SK-N-SH (cell line): Measurements from ENCODE around the gene TOM1L2. TPM values are rescaled to one million over a fixed set of nuclear protein-coding genes. Genes with fewer than 3 reads are reported as not detected.
"Not testable (repeated sequence)": the region's sequence is repeated elsewhere in the genome, so short reads cannot be mapped to it uniquely, and the experiment has no call there.

Experiments used
- CTCF ChIA-PET: fragments of 300-600, 350-600 bp; formaldehyde crosslinking; extraction: SDS; loops from one replicate; lab custom pipeline; 2021; lab: Yijun Ruan, JAX
- POLR2A ChIA-PET: fragments of 350-600 bp; sonication (Branson Sonifier 250); formaldehyde crosslinking; extraction: SDS; loops from one replicate; lab custom pipeline; 2020; ENCODE audit warnings: antibody characterized with exemption, inconsistent platforms; lab: Yijun Ruan, JAX
- DNase-seq: peaks from one replicate; pipeline ENCODE4 v3.0.0; 2012
- H2AFZ ChIP-seq: fragments of 200-600 bp; sonication (generic); 2 replicates; pipeline ENCODE4 v1.8.1; 2016; ENCODE audit warnings: antibody characterized with exemption, mild to moderate bottlenecking, low read depth
- H3F3A ChIP-seq: fragments of 200-600 bp; sonication (generic); replicated peaks from 2 replicates; pipeline ENCODE3; 2016; ENCODE audit warnings: antibody characterized with exemption, mild to moderate bottlenecking; ENCODE audit not compliant: insufficient read depth
- H3K27ac ChIP-seq, 2 experiments: fragments of 200-500 bp in 1 of 2; fragments of 200-600 bp in 1 of 2; sonication (Bioruptor generic) in 1 of 2; sonication (generic), shearing (Covaris generic) in 1 of 2; 2 replicates each; pipeline versions ENCODE4 v1.5.1 to v1.6.1; 2014 to 2016; ENCODE audit warnings: low read depth in 2 of 2, inconsistent platforms in 1 of 2, low read length in 1 of 2, mild to moderate bottlenecking in 1 of 2, mixed read lengths in 1 of 2
- H3K27me3 ChIP-seq: fragments of 200-600 bp; sonication (generic), shearing (Covaris generic); 2 replicates; pipeline ENCODE4 v1.6.1; 2016; ENCODE audit warnings: mixed run types; ENCODE audit not compliant: insufficient read depth
- H3K36me3 ChIP-seq, 2 experiments: fragments of 200-500 bp in 1 of 2; fragments of 200-600 bp in 1 of 2; sonication (Bioruptor generic) in 1 of 2; sonication (generic) in 1 of 2; replicated peaks in 1 of 2; 2 replicates each; pipeline versions ENCODE3 to v1.5.1; 2014 to 2016; ENCODE audit warnings: low read length in 1 of 2, mild to moderate bottlenecking in 1 of 2; ENCODE audit not compliant: insufficient read depth in 2 of 2, control insufficient read depth in 1 of 2
- H3K4me1 ChIP-seq, 2 experiments: fragments of 200-500 bp in 1 of 2; fragments of 200-600 bp in 1 of 2; sonication (Bioruptor generic) in 1 of 2; sonication (generic), shearing (Covaris generic) in 1 of 2; 2 replicates each; pipeline versions ENCODE4 v1.5.1 to v1.6.1; 2014 to 2016; ENCODE audit warnings: low read depth in 1 of 2, low read length in 1 of 2, mixed run types in 1 of 2; ENCODE audit not compliant: insufficient read depth in 2 of 2, control insufficient read depth in 1 of 2
- H3K4me2 ChIP-seq: fragments of 200-600 bp; sonication (generic), shearing (Covaris generic); 2 replicates; pipeline ENCODE4 v1.6.1; 2017; ENCODE audit warnings: mixed run types
- H3K4me3 ChIP-seq, 2 experiments: fragments of 200-500 bp in 1 of 2; fragments of 200-600 bp in 1 of 2; sonication (Bioruptor generic) in 1 of 2; sonication (generic), shearing (Covaris generic) in 1 of 2; 2 replicates each; pipeline versions ENCODE4 v1.5.1 to v1.8.1; 2014 to 2016; ENCODE audit warnings: low read depth in 2 of 2, inconsistent platforms in 1 of 2, low read length in 1 of 2, mild to moderate bottlenecking in 1 of 2, mixed read lengths in 1 of 2, moderate library complexity in 1 of 2
- H3K79me2 ChIP-seq: fragments of 200-600 bp; sonication (generic); 2 replicates; pipeline ENCODE4 v1.8.1; 2017; ENCODE audit warnings: mild to moderate bottlenecking; ENCODE audit not compliant: insufficient read depth
- H3K9ac ChIP-seq: fragments of 200-600 bp; sonication (generic); 2 replicates; pipeline ENCODE4 v1.6.1; 2017; ENCODE audit warnings: mixed run types
- H3K9me2 ChIP-seq: fragments of 200-600 bp; sonication (generic); 2 replicates; pipeline ENCODE4 v1.6.1; 2017; ENCODE audit warnings: mixed run types
- H3K9me3 ChIP-seq: fragments of 200-600 bp; sonication (generic); 2 replicates; pipeline ENCODE4 v1.6.1; 2017; ENCODE audit warnings: mixed run types, mild to moderate bottlenecking, moderate library complexity
- H4K20me1 ChIP-seq: fragments of 200-600 bp; sonication (generic); 2 replicates; pipeline ENCODE4 v1.6.1; 2017; ENCODE audit warnings: mild to moderate bottlenecking, mixed run types; ENCODE audit not compliant: insufficient read depth
- ELF1 ChIP-seq: IDR thresholded peaks from 2 replicates; pipeline ENCODE4 v1.4.0; 2012
- EP300 ChIP-seq, 2 experiments: IDR thresholded peaks; 2 replicates each; pipeline versions ENCODE4 v1.4.0 to v1.6.1; 2012; ENCODE audit warnings: borderline replicate concordance in 1 of 2, low read depth in 1 of 2, low read length in 1 of 2
- FOXJ3 ChIP-seq: sonication (generic); formaldehyde crosslinking; IDR thresholded peaks from 2 replicates; pipeline ENCODE4 v1.5.1; 2020; ENCODE audit warnings: mild to moderate bottlenecking, missing genetic modification reagents
- FOXM1 ChIP-seq: IDR thresholded peaks from 2 replicates; pipeline ENCODE4 v1.4.0; 2012; ENCODE audit warnings: low read depth, mild to moderate bottlenecking
- GABPA ChIP-seq: IDR thresholded peaks from 2 replicates; pipeline ENCODE4 v1.4.0; 2012; ENCODE audit warnings: low read depth, mild to moderate bottlenecking
- GATA2 ChIP-seq: sonication (generic); formaldehyde crosslinking; IDR thresholded peaks from 2 replicates; pipeline ENCODE4 v1.5.0; 2020; ENCODE audit warnings: mild to moderate bottlenecking, missing genetic modification reagents
- MEF2A ChIP-seq: IDR thresholded peaks from 2 replicates; pipeline ENCODE4 v1.4.0; 2012; ENCODE audit warnings: low read depth, borderline replicate concordance
- MXI1 ChIP-seq: IDR thresholded peaks from 2 replicates; pipeline ENCODE4 v1.6.1; 2012; ENCODE audit warnings: mild to moderate bottlenecking, low read depth, low read length, improper control_type of control experiment
- NRF1 ChIP-seq: IDR thresholded peaks from 2 replicates; pipeline ENCODE4 v1.6.1; 2012; ENCODE audit warnings: low read depth, mild to moderate bottlenecking, low read length
- RCOR1 ChIP-seq: fragments of 150-350 bp; IDR thresholded peaks from 2 replicates; pipeline ENCODE4 v1.6.1; 2017; ENCODE audit warnings: antibody characterized with exemption, low read length
- RXRA ChIP-seq: IDR thresholded peaks from 2 replicates; pipeline ENCODE4 v1.4.0; 2012; ENCODE audit warnings: low read depth, mild to moderate bottlenecking, borderline replicate concordance
- SMC3 ChIP-seq: IDR thresholded peaks from 2 replicates; pipeline ENCODE4 v1.6.1; 2012; ENCODE audit warnings: low read depth, low read length, improper control_type of control experiment
- TEAD4 ChIP-seq: IDR thresholded peaks from 2 replicates; pipeline ENCODE4 v1.4.0; 2012; ENCODE audit warnings: mild to moderate bottlenecking, borderline replicate concordance; ENCODE audit not compliant: insufficient read depth
- WGBS: methylation state at CpG from one replicate; pipeline ENCODE4 v1.1.6; 2017; ENCODE audit warnings: low lambda C conversion rate; 5-methylcytosine and 5-hydroxymethylcytosine counted together
- polyA plus RNA-seq, 3 experiments: library from polyadenylated mRNA; depleted of rRNA; stranded (reverse); fragments of >200 nt; gene quantifications; 2 replicates each; pipeline ENCODE4 v1.2.3, GENCODE V29; 2012
- TF ChIP-seq, protein P1 (sequence below): fragments of 150-350 bp; IDR thresholded peaks from 2 replicates; pipeline ENCODE4 v1.6.1; 2016; ENCODE audit warnings: mild to moderate bottlenecking, low read depth, low read length
- TF ChIP-seq, protein P2 (sequence below): IDR thresholded peaks from 2 replicates; pipeline ENCODE4; 2012
- TF ChIP-seq, protein P3 (sequence below): IDR thresholded peaks from 2 replicates; pipeline ENCODE4 v1.4.0; 2012; ENCODE audit warnings: low read depth, borderline replicate concordance
- TF ChIP-seq, protein P4 (sequence below): fragments of 200-600 bp; sonication (generic); IDR thresholded peaks from 2 replicates; pipeline ENCODE4 v1.6.1; 2017; ENCODE audit warnings: antibody characterized with exemption, mild to moderate bottlenecking, moderate library complexity
- TF ChIP-seq, protein P5 (sequence below): IDR thresholded peaks from 2 replicates; pipeline ENCODE4 v1.4.0; 2012; ENCODE audit warnings: low read depth

The TOM1L2 gene
- polyA plus RNA-seq, 1 of the 3 experiments (the other 2 are of a cell fraction), result 85.4 TPM

DNA sequence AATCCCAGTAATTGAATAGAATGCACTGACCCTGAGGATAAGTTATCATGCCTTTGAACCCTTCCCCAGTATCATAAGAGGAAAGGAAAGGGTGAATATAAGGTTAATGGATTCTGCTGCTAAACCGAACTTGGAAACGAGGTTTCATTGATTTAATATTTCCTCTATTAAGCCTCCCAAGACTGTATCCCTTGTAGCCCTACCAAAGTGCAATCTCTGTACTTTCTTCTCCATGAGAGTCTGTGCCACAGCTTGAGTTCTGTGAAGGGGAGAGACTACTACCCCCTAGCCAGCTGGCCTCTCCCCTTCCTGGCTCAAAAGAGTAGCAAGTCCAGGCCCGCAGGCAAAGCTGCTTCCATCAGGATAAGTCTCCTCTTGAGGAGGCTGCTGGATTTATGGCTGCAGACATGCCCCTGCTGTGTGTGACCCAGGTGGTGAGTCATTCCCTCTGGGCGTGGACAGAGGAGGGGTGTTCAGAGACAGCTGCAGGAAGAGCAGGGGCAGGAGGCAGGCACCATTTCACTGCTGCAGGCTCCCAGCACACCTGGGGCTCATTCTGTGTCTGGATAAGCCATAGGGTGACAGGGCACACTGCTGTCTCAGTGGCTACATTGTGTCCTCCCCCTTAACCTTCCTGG is 58.4 kb downstream of the TOM1L2 start (continued):
- TF ChIP-seq, protein P1, sequence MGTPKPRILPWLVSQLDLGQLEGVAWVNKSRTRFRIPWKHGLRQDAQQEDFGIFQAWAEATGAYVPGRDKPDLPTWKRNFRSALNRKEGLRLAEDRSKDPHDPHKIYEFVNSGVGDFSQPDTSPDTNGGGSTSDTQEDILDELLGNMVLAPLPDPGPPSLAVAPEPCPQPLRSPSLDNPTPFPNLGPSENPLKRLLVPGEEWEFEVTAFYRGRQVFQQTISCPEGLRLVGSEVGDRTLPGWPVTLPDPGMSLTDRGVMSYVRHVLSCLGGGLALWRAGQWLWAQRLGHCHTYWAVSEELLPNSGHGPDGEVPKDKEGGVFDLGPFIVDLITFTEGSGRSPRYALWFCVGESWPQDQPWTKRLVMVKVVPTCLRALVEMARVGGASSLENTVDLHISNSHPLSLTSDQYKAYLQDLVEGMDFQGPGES, result no peak
- TF ChIP-seq RXRA (0 out of 2 replicates have a peak, but pooled peaks have one; percentile 6), FOXM1 (no peak), RCOR1 (peak; percentile 37; the same call in 1 of the 2 replicates), ELF1 (no peak), NRF1 (no peak), TEAD4 (no peak), MXI1 (peak; percentile 33; the same call in 1 of the 2 replicates), GATA2 (CRISPR knock-in tag) (no peak), MEF2A (no peak), EP300 (IDR thresholded peaks at IDR 0.05; ENCODE audit: borderline replicate concordance in 1 of 2, low read depth in 1 of 2, low read length in 1 of 2) (peak; percentile 44; a peak in 3 of 4 replicates), FOXJ3 (CRISPR knock-in tag) (no peak; the same call in 1 of the 2 replicates), SMC3 (peak; percentile 19; the same call in 1 of the 2 replicates), GABPA (no peak)
- TF ChIP-seq, protein P2, sequence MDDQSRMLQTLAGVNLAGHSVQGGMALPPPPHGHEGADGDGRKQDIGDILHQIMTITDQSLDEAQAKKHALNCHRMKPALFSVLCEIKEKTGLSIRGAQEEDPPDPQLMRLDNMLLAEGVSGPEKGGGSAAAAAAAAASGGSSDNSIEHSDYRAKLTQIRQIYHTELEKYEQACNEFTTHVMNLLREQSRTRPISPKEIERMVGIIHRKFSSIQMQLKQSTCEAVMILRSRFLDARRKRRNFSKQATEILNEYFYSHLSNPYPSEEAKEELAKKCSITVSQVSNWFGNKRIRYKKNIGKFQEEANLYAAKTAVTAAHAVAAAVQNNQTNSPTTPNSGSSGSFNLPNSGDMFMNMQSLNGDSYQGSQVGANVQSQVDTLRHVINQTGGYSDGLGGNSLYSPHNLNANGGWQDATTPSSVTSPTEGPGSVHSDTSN, result peak; percentile 88
- TF ChIP-seq, protein P3, sequence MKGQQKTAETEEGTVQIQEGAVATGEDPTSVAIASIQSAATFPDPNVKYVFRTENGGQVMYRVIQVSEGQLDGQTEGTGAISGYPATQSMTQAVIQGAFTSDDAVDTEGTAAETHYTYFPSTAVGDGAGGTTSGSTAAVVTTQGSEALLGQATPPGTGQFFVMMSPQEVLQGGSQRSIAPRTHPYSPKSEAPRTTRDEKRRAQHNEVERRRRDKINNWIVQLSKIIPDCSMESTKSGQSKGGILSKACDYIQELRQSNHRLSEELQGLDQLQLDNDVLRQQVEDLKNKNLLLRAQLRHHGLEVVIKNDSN, result no peak
- TF ChIP-seq, protein P4, sequence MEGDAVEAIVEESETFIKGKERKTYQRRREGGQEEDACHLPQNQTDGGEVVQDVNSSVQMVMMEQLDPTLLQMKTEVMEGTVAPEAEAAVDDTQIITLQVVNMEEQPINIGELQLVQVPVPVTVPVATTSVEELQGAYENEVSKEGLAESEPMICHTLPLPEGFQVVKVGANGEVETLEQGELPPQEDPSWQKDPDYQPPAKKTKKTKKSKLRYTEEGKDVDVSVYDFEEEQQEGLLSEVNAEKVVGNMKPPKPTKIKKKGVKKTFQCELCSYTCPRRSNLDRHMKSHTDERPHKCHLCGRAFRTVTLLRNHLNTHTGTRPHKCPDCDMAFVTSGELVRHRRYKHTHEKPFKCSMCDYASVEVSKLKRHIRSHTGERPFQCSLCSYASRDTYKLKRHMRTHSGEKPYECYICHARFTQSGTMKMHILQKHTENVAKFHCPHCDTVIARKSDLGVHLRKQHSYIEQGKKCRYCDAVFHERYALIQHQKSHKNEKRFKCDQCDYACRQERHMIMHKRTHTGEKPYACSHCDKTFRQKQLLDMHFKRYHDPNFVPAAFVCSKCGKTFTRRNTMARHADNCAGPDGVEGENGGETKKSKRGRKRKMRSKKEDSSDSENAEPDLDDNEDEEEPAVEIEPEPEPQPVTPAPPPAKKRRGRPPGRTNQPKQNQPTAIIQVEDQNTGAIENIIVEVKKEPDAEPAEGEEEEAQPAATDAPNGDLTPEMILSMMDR, result no peak
- TF ChIP-seq, protein P5, sequence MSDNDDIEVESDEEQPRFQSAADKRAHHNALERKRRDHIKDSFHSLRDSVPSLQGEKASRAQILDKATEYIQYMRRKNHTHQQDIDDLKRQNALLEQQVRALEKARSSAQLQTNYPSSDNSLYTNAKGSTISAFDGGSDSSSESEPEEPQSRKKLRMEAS, result peak; percentile 69

DNA sequence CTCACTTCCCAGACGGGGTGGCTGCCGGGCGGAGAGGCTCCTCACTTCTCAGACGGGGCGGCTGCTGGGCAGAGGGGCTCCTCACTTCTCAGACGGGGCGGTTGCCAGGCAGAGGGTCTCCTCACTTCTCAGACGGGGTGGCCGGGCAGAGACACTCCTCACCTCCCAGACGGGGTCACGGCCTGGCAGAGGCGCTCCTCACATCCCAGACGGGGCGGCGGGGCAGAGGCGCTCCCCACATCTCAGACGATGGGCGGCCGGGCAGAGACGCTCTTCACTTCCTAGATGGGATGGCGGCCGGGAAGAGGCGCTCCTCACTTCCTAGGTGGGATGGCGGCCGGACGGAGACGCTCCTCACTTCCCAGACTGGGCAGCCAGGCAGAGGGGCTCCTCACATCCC is 59.9 kb downstream of the TOM1L2 start:
- Histone ChIP-seq H3K79me2 (peaks cover 32% of the 10 kb centered on the region), H3K4me1 (peaks cover 13 to 31% of the 10 kb centered on the region in 2 experiments)
- CTCF ChIA-PET, H4K20me1 ChIP-seq, H3K9me3 ChIP-seq, H3K9me2 ChIP-seq, H3K27me3 ChIP-seq, DNase-seq, POLR2A ChIA-PET, H3F3A ChIP-seq, H2AFZ ChIP-seq, H3K27ac ChIP-seq, H3K9ac ChIP-seq, H3K36me3 ChIP-seq, H3K4me3 ChIP-seq, H3K4me2 ChIP-seq: not testable (repeated sequence)
- 100% methylated on average over 13 of the region's 27 CpGs for WGBS
